HepG2 (cell line): Measurements from ENCODE around the gene NDST1. TPM values are rescaled to one million over a fixed set of nuclear protein-coding genes. Genes with fewer than 3 reads are reported as not detected.

Experiments used
- ATF6 ChIP-seq: sonication (generic); formaldehyde crosslinking; conservative IDR thresholded peaks from 2 replicates; pipeline ENCODE4 v1.4.0; 2020; ENCODE audit warnings: missing genetic modification reagents
- HDAC1 ChIP-seq: sonication (generic); formaldehyde crosslinking; IDR thresholded peaks from 2 replicates; pipeline ENCODE4 v1.5.1; 2020; ENCODE audit warnings: mild to moderate bottlenecking, missing genetic modification reagents
- HNF1A ChIP-seq, 2 experiments: sonication (generic) in 1 of 2; formaldehyde crosslinking in 1 of 2; IDR thresholded peaks; 2 replicates each; pipeline versions ENCODE4 v1.4.0 to v1.6.1; 2016 to 2020; ENCODE audit warnings: borderline replicate concordance in 1 of 2, low read depth in 1 of 2, mild to moderate bottlenecking in 1 of 2, missing genetic modification reagents in 1 of 2
- IKZF5 ChIP-seq: IDR thresholded peaks from 2 replicates; pipeline ENCODE4 v1.6.1; 2018; ENCODE audit warnings: missing genetic modification reagents, mild to moderate bottlenecking, missing compliant biosample characterization
- MBNL3 ChIP-seq: fragments of 250-450 bp; sonication (Bioruptor Pico); conservative IDR thresholded peaks from 2 replicates; pipeline ENCODE4 v1.8.0; 2022; ENCODE audit warnings: mild to moderate bottlenecking, inconsistent platforms
- NCOA2 ChIP-seq: sonication (generic); formaldehyde crosslinking; IDR thresholded peaks from 2 replicates; pipeline ENCODE4 v1.8.0; 2022; ENCODE audit warnings: inconsistent platforms
- PRMT3 ChIP-seq: sonication (generic); formaldehyde crosslinking; IDR thresholded peaks from 2 replicates; pipeline ENCODE4 v1.8.1; 2022; ENCODE audit warnings: low read depth, mild to moderate bottlenecking, moderate library complexity, missing genetic modification reagents, borderline replicate concordance
- SMARCE1 ChIP-seq: fragments of 450-650 bp; IDR thresholded peaks from 2 replicates; pipeline ENCODE4 v1.6.1; 2017; ENCODE audit warnings: borderline replicate concordance
- TBP ChIP-seq: sonication (generic); formaldehyde crosslinking; IDR thresholded peaks from 2 replicates; pipeline ENCODE4 v1.5.0; 2020; ENCODE audit warnings: missing genetic modification reagents
- ZBTB33 ChIP-seq: sonication (generic); formaldehyde crosslinking; IDR thresholded peaks from 2 replicates; pipeline ENCODE4 v1.4.0; 2020; ENCODE audit warnings: missing genetic modification reagents
- ZNF12 ChIP-seq: sonication (generic); formaldehyde crosslinking; IDR thresholded peaks from 2 replicates; pipeline ENCODE4 v1.5.0; 2020; ENCODE audit warnings: missing genetic modification reagents
- ZNF34 ChIP-seq: sonication (generic); formaldehyde crosslinking; IDR thresholded peaks from 2 replicates; pipeline ENCODE4 v1.4.0; 2020; ENCODE audit warnings: mild to moderate bottlenecking, missing genetic modification reagents, borderline replicate concordance
- ZNF543 ChIP-seq: sonication (generic); formaldehyde crosslinking; IDR thresholded peaks from 2 replicates; pipeline ENCODE4 v1.4.0; 2020; ENCODE audit warnings: mild to moderate bottlenecking, missing genetic modification reagents
- ZNF572 ChIP-seq: sonication (generic); formaldehyde crosslinking; IDR thresholded peaks from 2 replicates; pipeline ENCODE4 v1.5.1; 2020; ENCODE audit warnings: mild to moderate bottlenecking, missing genetic modification reagents
- ZNF746 ChIP-seq: sonication (generic); formaldehyde crosslinking; IDR thresholded peaks from 2 replicates; pipeline ENCODE4 v1.8.0; 2022; ENCODE audit warnings: mild to moderate bottlenecking, missing genetic modification reagents
- ZNF768 ChIP-seq: sonication (generic); formaldehyde crosslinking; IDR thresholded peaks from 2 replicates; pipeline ENCODE4 v1.4.0; 2020; ENCODE audit warnings: missing genetic modification reagents
- polyA plus RNA-seq, 8 experiments: library from polyadenylated mRNA; depleted of rRNA in 3 of 8; stranded (reverse) in 7 of 8; unstranded in 1 of 8; fragments of >200 nt; fragmentation: Illumina TruSeq in 4 of 8; extraction: Trizol in 4 of 8; gene quantifications; 2 replicates each; pipeline versions ENCODE4 v1.2.1 to v1.2.3, GENCODE V29; 2011 to 2016; ENCODE audit warnings: low read depth in 4 of 8, missing spikeins in 1 of 8, mixed read lengths in 1 of 8; ENCODE audit not compliant: insufficient read depth in 1 of 8
- total RNA-seq, 5 experiments: library from RNA; depleted of rRNA; stranded (reverse); fragments of >200 nt; fragmentation: Illumina TruSeq; extraction: Trizol; gene quantifications; 2 replicates each; pipeline ENCODE4 v1.2.3, GENCODE V29; 2016; ENCODE audit warnings: low read depth in 1 of 5

NDST1 gene
- total and polyA plus RNA-seq, 2 of the 13 experiments (the other 11 are each of a cell fraction or from before 2014, with no cell fraction given): 23.8 to 26.2 TPM

GRCh38 chr5:150517272-150518152 is 9.6 kb downstream of the NDST1 start (continued):
- TF ChIP-seq HNF1A (IDR thresholded peaks at IDR 0.05; ENCODE audit: low read depth): no peak
- TF ChIP-seq HNF1A (CRISPR knock-in tag; IDR thresholded peaks at IDR 0.05; ENCODE audit: borderline replicate concordance): peak; percentile 23; the same call in 1 of the 2 replicates
- peak; percentile 83 for TF ChIP-seq ZBTB33 (CRISPR knock-in tag)
- peak; percentile 79 for TF ChIP-seq NCOA2
- peak; percentile 62 for TF ChIP-seq IKZF5 (CRISPR knock-in tag)
- no peak; the same call in 1 of the 2 replicates for TF ChIP-seq ZNF768 (CRISPR knock-in tag)
- peak; percentile 48; the same call in 1 of the 2 replicates for TF ChIP-seq ZNF746 (CRISPR knock-in tag)
- no peak for TF ChIP-seq SMARCE1
- TF ChIP-seq ZNF12 (CRISPR knock-in tag): no peak
- TF ChIP-seq HDAC1: peak; percentile 84
- TF ChIP-seq MBNL3 (CRISPR knock-in tag): no peak
- no peak for TF ChIP-seq ZNF34 (CRISPR knock-in tag)
- TF ChIP-seq ATF6 (CRISPR knock-in tag): no peak
- TF ChIP-seq TBP (CRISPR knock-in tag): no peak
- no peak for TF ChIP-seq ZNF543 (CRISPR knock-in tag)
- no peak for TF ChIP-seq PRMT3 (CRISPR knock-in tag)
- no peak for TF ChIP-seq ZNF572 (CRISPR knock-in tag)
